AML-193 (cell line): ENCODE results near the gene NELFB.

Experiments
- DNase-seq, 2 experiments: peaks; one replicate each; lab custom pipeline; 2025; lab: John Stamatoyannopoulos, UW

Gene NELFB

GRCh38 chr9:137303151-137303892, 48.2 kb downstream of the NELFB start:
- no peak for DNase-seq

- no peak for DNase-seq
Measured at GRCh38 chr9:137303893-137304382, 48.8 kb downstream of the NELFB start.

- no peak for DNase-seq
Measured at GRCh38 chr9:137304383-137305059, 49.4 kb downstream of the NELFB start.

GRCh38 chr9:137305060-137305797, 50.1 kb downstream of the NELFB start:
- no peak for DNase-seq

GRCh38 chr9:137305798-137306065, 50.6 kb downstream of the NELFB start:
- DNase-seq: no peak

- no peak for DNase-seq
Measured at GRCh38 chr9:137306066-137306849, 51.1 kb downstream of the NELFB start.

GRCh38 chr9:137306850-137307254, 51.7 kb downstream of the NELFB start:
- no peak for DNase-seq

GRCh38 chr9:137307255-137308056, 52.3 kb downstream of the NELFB start:
- no peak for DNase-seq

- no peak for DNase-seq
Measured at GRCh38 chr9:137308057-137308619, 53.0 kb downstream of the NELFB start.

GRCh38 chr9:137309368-137310188, 54.5 kb downstream of the NELFB start:
- no peak for DNase-seq

GRCh38 chr9:137310189-137311052, 55.3 kb downstream of the NELFB start:
- DNase-seq: no peak

- no peak for DNase-seq
Measured at GRCh38 chr9:137311171-137311985, 56.3 kb downstream of the NELFB start.

GRCh38 chr9:137311986-137312851, 57.1 kb downstream of the NELFB start:
- no peak for DNase-seq

GRCh38 chr9:137312852-137313325, 57.8 kb downstream of the NELFB start:
- no peak for DNase-seq

- DNase-seq: no peak
Measured at GRCh38 chr9:137313326-137313936, 58.3 kb downstream of the NELFB start.

- no peak for DNase-seq
Measured at GRCh38 chr9:137313956-137314560, 58.9 kb downstream of the NELFB start.
